Hepatocyte (in vitro differentiated cells): Measurements from ENCODE around the gene SPON2.

ENCODE experiments used
- EZH2 ChIP-seq: fragments of 200-600 bp; sonication (generic); IDR thresholded peaks from 2 replicates; pipeline ENCODE4 v1.6.1; 2016; ENCODE audit warnings: antibody characterized with exemption, mild to moderate bottlenecking, borderline replicate concordance
- TF ChIP-seq, protein P1 (sequence below): fragments of 200-600 bp; sonication (generic); IDR thresholded peaks from 2 replicates; pipeline ENCODE4 v1.5.1; 2016; ENCODE audit warnings: antibody characterized with exemption, mild to moderate bottlenecking; ENCODE audit not compliant: poor library complexity

DNA sequence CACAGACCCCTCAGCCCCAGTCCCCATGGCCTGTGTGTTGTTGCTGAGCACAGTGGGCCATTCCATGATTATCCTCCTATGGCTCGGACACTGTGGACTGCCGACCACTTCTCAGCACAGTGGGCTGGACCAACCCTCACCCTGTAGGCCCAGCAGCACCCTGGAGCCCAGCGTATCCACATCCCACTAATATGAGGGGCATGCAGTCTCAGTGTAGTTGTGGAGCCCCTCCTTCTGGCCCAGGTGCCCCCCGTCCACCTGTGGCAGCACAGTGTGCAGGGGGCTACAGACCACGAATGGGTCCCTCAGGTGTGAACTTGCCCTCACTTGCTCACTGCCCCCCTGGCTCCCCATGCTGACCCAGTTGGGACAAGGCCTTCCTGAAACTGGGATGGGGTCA is 7.9 kb downstream of the SPON2 start:
- TF ChIP-seq, protein P1, sequence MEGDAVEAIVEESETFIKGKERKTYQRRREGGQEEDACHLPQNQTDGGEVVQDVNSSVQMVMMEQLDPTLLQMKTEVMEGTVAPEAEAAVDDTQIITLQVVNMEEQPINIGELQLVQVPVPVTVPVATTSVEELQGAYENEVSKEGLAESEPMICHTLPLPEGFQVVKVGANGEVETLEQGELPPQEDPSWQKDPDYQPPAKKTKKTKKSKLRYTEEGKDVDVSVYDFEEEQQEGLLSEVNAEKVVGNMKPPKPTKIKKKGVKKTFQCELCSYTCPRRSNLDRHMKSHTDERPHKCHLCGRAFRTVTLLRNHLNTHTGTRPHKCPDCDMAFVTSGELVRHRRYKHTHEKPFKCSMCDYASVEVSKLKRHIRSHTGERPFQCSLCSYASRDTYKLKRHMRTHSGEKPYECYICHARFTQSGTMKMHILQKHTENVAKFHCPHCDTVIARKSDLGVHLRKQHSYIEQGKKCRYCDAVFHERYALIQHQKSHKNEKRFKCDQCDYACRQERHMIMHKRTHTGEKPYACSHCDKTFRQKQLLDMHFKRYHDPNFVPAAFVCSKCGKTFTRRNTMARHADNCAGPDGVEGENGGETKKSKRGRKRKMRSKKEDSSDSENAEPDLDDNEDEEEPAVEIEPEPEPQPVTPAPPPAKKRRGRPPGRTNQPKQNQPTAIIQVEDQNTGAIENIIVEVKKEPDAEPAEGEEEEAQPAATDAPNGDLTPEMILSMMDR, result no peak
- TF ChIP-seq EZH2, result no peak
